Measurements from ENCODE around the gene ZG16.

DNA sequence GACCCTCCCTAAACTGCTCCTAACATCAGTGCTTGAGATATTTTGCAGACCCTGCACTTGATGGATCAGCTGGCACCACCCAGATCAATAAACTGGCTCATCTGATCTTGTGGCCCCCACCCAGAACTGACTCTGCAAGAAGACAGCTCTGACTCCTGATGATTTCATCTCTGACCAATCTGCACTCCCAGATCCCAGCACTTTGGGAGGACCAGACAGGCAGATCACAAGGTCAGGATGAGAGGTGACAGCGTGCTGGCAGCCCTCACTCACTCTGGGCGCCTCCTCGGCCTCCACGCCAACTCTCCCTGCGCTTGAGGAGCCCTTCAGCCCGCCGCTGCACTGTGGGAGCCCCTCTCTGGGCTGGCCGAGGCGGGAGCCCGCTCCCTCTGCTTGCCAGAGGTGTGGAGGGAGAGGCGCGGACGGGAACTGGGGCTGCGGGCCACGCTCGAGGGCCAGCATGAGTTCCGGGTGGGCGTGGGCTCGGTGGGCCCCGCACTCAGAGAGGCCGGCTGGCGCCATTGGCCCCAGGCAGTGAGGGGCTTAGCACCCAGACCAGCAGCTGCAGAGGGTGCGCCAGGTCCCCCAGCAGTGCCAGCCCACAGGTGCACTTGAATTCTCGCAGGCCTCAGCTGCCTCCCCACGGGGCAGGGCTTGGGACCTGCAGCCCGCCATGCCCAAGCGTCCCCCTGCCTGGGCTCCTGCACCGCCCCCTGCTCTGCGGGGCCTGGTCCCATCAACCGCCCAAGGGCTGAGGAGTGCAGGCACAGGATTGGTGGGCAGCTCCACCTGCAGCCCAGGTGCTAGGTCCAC is 29.9 kb upstream of the ZG16 start:
- no peak for TF ChIP-seq MCM5 (IDR thresholded peaks at IDR 0.05; ENCODE audit: low read depth)
- TF ChIP-seq, protein P1, sequence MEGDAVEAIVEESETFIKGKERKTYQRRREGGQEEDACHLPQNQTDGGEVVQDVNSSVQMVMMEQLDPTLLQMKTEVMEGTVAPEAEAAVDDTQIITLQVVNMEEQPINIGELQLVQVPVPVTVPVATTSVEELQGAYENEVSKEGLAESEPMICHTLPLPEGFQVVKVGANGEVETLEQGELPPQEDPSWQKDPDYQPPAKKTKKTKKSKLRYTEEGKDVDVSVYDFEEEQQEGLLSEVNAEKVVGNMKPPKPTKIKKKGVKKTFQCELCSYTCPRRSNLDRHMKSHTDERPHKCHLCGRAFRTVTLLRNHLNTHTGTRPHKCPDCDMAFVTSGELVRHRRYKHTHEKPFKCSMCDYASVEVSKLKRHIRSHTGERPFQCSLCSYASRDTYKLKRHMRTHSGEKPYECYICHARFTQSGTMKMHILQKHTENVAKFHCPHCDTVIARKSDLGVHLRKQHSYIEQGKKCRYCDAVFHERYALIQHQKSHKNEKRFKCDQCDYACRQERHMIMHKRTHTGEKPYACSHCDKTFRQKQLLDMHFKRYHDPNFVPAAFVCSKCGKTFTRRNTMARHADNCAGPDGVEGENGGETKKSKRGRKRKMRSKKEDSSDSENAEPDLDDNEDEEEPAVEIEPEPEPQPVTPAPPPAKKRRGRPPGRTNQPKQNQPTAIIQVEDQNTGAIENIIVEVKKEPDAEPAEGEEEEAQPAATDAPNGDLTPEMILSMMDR (IDR thresholded peaks at IDR 0.05 in 2 of 3, conservative IDR thresholded peaks at IDR 0.05 in 1 of 3; ENCODE audit: insufficient read depth in 2 of 3, low read depth in 1 of 3, low read length in 3 of 3): no peak
- no peak for TF ChIP-seq POLR2A (conservative IDR thresholded peaks at IDR 0.05)
- TF ChIP-seq ATF1 (CRISPR knock-in tag; IDR thresholded peaks at IDR 0.05): no peak
- TF ChIP-seq ATF1 (tag; IDR thresholded peaks at IDR 0.05): no peak
- no peak for TF ChIP-seq CXXC5 (CRISPR knock-in tag; IDR thresholded peaks at IDR 0.05)
- TF ChIP-seq, protein P2, sequence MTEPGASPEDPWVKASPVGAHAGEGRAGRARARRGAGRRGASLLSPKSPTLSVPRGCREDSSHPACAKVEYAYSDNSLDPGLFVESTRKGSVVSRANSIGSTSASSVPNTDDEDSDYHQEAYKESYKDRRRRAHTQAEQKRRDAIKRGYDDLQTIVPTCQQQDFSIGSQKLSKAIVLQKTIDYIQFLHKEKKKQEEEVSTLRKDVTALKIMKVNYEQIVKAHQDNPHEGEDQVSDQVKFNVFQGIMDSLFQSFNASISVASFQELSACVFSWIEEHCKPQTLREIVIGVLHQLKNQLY (CRISPR knock-in tag; conservative IDR thresholded peaks at IDR 0.05): no peak
- no peak for TF ChIP-seq ZNF24 (IDR thresholded peaks at IDR 0.05)
- TF ChIP-seq, protein P3, sequence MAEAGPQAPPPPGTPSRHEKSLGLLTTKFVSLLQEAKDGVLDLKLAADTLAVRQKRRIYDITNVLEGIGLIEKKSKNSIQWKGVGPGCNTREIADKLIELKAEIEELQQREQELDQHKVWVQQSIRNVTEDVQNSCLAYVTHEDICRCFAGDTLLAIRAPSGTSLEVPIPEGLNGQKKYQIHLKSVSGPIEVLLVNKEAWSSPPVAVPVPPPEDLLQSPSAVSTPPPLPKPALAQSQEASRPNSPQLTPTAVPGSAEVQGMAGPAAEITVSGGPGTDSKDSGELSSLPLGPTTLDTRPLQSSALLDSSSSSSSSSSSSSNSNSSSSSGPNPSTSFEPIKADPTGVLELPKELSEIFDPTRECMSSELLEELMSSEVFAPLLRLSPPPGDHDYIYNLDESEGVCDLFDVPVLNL (CRISPR knock-in tag; IDR thresholded peaks at IDR 0.05; ENCODE audit: low read depth): no peak
- TF ChIP-seq, protein P4, sequence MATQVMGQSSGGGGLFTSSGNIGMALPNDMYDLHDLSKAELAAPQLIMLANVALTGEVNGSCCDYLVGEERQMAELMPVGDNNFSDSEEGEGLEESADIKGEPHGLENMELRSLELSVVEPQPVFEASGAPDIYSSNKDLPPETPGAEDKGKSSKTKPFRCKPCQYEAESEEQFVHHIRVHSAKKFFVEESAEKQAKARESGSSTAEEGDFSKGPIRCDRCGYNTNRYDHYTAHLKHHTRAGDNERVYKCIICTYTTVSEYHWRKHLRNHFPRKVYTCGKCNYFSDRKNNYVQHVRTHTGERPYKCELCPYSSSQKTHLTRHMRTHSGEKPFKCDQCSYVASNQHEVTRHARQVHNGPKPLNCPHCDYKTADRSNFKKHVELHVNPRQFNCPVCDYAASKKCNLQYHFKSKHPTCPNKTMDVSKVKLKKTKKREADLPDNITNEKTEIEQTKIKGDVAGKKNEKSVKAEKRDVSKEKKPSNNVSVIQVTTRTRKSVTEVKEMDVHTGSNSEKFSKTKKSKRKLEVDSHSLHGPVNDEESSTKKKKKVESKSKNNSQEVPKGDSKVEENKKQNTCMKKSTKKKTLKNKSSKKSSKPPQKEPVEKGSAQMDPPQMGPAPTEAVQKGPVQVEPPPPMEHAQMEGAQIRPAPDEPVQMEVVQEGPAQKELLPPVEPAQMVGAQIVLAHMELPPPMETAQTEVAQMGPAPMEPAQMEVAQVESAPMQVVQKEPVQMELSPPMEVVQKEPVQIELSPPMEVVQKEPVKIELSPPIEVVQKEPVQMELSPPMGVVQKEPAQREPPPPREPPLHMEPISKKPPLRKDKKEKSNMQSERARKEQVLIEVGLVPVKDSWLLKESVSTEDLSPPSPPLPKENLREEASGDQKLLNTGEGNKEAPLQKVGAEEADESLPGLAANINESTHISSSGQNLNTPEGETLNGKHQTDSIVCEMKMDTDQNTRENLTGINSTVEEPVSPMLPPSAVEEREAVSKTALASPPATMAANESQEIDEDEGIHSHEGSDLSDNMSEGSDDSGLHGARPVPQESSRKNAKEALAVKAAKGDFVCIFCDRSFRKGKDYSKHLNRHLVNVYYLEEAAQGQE (IDR thresholded peaks at IDR 0.05; ENCODE audit: borderline replicate concordance): no peak
- TF ChIP-seq, protein P4 (CRISPR knock-in tag; IDR thresholded peaks at IDR 0.05; ENCODE audit: low read depth): no peak
- TF ChIP-seq, protein P5, sequence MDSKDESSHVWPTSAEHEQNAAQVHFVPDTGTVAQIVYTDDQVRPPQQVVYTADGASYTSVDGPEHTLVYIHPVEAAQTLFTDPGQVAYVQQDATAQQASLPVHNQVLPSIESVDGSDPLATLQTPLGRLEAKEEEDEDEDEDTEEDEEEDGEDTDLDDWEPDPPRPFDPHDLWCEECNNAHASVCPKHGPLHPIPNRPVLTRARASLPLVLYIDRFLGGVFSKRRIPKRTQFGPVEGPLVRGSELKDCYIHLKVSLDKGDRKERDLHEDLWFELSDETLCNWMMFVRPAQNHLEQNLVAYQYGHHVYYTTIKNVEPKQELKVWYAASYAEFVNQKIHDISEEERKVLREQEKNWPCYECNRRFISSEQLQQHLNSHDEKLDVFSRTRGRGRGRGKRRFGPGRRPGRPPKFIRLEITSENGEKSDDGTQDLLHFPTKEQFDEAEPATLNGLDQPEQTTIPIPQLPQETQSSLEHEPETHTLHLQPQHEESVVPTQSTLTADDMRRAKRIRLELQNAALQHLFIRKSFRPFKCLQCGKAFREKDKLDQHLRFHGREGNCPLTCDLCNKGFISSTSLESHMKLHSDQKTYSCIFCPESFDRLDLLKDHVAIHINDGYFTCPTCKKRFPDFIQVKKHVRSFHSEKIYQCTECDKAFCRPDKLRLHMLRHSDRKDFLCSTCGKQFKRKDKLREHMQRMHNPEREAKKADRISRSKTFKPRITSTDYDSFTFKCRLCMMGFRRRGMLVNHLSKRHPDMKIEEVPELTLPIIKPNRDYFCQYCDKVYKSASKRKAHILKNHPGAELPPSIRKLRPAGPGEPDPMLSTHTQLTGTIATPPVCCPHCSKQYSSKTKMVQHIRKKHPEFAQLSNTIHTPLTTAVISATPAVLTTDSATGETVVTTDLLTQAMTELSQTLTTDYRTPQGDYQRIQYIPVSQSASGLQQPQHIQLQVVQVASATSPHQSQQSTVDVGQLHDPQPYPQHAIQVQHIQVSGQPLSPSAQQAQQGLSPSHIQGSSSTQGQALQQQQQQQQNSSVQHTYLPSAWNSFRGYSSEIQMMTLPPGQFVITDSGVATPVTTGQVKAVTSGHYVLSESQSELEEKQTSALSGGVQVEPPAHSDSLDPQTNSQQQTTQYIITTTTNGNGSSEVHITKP (IDR thresholded peaks at IDR 0.05; ENCODE audit: partially characterized antibody): no peak
- no peak for TF ChIP-seq MECOM (CRISPR knock-in tag; IDR thresholded peaks at IDR 0.05)
- TF ChIP-seq POLR2AphosphoS5 (IDR thresholded peaks at IDR 0.05; ENCODE audit: control insufficient read depth, insufficient read depth, low read depth, low read length): no peak
- TF ChIP-seq ETV1 (tag; conservative IDR thresholded peaks at IDR 0.05; ENCODE audit: low read depth): no peak
- no peak for TF ChIP-seq CHD4 (IDR thresholded peaks at IDR 0.05; ENCODE audit: insufficient read depth, insufficient replicate concordance, low read depth, low read length, poor library complexity, severe bottlenecking)
